GM18861 (cell line): ENCODE results near the gene CLCF1.

Experiments
- ATAC-seq: cut with Tn5 transposase; IDR thresholded peaks from one replicate; pipeline ENCODE4 v1.9.1; 2021; ENCODE audit not compliant: unreplicated experiment

CLCF1 gene

DNA sequence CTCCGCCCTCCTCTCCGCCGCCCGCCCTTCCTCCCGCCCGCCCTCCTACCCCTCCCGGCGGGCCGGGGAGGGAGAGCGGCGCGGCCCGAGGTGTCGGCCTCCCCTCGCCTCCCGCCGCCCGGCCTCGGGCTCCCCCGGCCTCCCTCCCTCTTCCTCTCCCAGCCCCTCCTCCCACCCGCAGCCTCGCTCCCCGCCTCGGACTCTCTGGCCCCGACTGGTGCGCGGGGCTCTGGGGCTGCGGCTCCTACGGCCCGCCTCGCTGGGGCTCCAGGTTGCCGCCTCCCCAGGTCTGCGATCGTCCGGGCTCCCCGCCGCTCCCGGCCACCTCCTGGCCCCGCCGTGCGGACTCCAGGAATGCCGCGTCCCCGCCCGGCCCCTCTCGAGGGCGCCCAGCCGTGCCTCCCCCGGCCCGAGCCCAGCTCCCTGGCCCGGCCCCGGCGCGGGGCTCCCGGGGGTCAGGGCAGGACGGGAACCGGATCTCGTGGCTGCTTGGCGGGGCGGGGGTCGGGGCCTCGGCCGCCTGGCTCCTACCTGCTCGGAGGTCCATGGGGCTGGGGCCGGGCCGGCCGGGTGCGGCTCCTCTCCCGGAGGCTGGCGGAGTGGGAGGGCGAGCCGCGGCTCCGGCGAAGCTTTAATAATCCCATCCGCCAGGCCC lies at the start of gene CLCF1:
CLCF1 (minus strand) TSS at position 606 of the 655 bp plus-strand sequence; CDS start at position 547, 59 bp downstream.
- no peak for ATAC-seq

DNA sequence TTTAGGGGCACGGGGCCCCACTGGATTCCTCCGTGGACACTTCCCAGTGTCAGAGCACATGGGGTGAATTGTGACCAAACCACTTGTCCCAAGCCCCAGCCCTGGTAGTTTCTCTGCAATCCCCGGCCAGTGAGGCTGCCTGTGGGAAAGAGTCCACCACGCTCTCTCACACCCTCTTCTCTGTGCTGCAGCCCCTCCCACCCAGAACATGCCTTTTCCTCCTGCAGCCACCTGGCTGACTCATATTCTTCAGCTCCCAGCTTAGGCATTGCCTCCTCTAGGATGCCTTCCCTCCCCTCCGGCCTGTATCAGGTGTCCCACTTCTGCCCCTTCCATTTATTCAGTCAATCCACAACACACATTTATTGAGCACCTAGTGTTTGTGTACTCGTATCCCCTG lies 49.5 kb upstream of the CLCF1 start:
- no peak for ATAC-seq

GRCh38 chr11:67421430-67422031 lies 48.1 kb upstream of the CLCF1 start:
- ATAC-seq = no peak

GRCh38 chr11:67420646-67421429 lies 47.4 kb upstream of the CLCF1 start:
- peak; percentile 58 for ATAC-seq

- no peak for ATAC-seq
Measured at GRCh38 chr11:67420147-67420645, 46.8 kb upstream of the CLCF1 start.

- ATAC-seq = no peak
Measured at GRCh38 chr11:67419325-67420049, 46.1 kb upstream of the CLCF1 start.

DNA sequence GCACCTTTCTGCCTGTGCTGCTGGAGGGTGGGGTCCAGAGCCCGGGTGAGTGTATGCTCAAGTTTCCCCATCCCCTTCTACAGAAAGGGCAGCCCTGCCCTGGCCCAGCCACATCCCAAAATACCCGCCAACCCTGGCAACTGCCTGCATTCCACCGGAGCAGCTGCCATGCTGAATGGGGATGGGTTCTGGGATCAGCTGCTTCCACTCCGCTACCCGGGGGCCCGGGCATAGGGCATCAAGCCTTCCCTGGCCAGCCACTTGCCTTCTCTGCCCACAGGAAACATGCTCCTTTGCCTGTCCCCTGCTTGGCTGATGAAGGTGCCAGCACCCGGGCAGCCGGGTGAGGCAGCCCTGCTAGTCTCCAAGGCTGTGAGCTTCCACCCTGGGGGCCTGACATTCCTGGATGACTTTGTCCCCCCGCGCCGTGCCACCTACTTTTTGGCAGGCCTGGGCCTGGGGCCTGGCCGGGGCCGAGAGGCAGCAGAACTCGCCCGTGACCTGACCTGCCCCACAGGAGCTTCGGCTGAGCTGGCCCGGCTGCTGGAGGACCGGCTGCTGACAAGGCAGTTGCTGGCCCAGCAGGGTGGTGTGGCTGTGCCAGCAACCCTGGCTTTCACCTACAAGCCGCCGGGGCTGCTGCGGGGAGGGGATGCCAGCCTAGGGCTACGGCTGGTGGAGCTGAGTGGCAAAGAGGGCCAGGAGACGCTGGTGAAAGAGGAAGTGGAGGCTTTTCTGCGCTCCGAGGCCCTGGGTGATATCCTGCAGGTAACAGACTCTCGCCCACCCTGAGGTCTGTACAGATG lies 45.3 kb upstream of the CLCF1 start:
- ATAC-seq = no peak

- ATAC-seq = no peak
Measured at GRCh38 chr11:67417425-67417824, 44.0 kb upstream of the CLCF1 start.

DNA sequence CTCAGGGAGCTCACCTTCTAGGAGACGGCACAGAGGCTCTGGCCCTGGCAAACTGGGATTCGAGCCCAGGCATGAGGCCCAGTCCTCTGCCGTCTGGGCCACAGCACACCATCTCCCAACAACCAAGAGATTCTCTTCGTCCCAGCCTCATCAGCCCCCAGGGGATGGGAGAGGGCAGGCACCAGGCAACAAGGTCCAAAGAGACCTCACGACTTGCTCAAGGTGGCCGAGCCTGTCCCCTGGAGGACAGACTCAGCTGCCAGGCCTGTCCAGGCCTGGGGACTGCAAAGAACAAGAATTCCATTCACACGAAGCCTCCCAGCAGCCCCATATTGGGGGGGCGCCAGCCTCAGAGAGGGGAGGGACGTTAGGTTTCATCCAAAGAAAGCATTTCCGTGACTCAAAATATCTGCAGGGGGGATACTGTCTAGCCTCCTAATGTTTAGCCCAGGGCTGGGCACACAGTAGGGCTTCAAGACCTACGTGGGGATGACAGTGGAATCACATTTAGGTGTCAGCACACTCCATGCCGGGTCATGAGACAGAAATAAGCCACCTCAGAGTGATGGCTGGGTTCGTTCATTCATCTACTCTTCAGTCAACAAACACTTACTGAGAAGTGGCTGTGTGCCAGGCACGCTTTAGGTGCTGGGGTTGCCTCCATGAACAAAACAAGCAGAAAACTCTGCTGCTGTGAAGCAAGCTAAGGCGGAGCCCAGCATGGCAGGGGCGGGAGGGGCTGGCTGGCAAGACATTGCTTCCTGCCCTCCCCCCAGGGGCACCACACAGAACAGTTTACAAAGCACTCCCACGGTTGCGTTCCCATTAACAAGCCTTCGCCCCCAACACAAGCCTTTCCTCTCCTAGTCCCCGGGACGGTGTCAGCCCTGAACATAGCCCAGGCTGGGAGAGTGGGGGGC lies 43.3 kb upstream of the CLCF1 start:
- ATAC-seq = no peak

GRCh38 chr11:67415501-67416304 lies 42.3 kb upstream of the CLCF1 start, which contains the start of gene CARNS1:
CARNS1 (plus strand) TSS chr11:67415678; CDS start chr11:67416200, 522 bp downstream.
- ATAC-seq = no peak

DNA sequence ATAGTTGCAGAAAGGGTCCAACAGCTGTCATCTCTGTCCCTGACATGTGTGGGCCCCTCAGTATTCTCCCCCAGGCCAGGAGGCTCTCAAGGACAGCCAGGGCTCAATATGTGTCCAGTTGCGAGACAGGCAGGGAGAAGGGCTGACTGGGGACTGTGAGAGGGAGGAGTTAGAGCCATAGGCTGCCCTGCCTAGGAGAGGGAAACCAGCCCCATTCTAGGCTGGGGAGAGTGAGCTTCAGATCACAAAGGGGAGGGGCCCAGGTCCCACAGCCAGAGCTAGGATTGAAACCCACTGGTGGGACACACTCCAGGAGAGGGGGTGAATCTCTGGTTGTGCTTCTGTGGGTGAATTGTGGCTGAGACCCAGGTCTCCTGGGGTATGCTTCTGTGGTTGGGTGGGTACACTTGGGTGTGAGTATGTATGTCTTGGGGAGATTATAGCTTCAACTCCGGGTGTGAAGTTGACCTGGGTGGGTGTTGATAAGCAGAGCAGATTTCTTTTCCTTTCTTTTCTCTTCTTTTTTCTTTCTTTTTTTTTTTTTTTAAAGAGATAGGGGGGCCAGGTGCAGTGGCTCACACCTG lies 40.0 kb upstream of the CLCF1 start:
- no peak for ATAC-seq

- ATAC-seq = no peak
Measured at GRCh38 chr11:67412495-67413179, 39.2 kb upstream of the CLCF1 start.

DNA sequence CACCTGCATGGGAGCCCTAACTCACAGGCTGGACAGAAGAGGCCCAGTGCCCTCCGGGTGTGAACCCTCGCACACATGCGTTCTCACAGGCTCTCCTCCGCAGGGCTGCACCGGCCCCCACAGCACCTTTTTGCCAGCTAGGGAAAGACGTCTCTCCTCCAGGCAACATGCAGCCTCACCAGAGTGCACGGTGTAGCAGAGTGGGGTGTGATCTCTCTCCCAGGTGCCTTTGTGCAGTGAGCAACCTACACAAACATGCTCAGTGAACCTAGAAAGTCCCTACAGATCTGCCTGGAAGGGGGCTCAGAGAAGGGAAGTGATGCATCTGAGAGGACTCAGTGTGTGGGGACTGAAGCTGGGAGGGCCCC lies 38.4 kb upstream of the CLCF1 start:
- ATAC-seq = no peak

DNA sequence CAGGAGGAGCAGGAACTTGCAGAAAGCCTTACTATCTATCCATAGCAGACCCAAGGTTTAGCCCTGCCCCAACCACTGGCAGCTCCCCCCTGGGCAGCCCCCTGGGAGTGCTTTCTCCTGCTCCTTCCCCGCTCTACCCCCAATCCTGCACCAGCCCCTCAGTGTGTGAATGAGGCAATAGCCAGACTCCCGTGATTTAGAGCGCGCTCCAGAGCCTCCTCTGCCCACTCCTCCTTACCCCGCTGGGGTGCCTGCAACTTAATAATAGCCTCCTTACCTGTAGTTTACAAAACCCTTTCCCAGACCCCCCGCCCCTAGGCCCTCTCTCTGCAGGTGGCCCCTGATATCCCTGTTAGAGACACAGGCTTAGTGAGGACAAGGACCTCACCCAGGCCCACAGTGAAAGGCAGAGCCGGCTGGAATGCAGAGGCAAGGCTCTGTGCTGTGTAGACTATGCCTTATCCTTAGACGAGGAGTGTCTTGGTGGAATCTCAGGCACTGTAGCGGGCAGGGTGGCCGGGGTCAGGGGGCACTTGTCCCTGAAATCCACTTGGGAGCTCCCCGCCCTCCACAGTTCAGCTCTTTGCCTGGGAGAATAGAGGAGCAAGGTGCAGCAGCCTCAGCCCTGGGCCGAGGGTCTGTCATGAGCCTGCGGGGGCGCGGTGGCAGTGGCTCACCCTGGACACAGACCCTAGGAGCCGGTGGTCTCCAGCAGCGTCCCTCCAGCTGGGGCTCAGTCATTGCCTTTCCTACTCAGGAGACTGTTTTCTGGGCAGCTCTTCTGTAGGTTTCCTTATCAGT lies 37.8 kb upstream of the CLCF1 start:
- no peak for ATAC-seq

GRCh38 chr11:67410369-67410831 lies 37.0 kb upstream of the CLCF1 start:
- ATAC-seq = no peak

DNA sequence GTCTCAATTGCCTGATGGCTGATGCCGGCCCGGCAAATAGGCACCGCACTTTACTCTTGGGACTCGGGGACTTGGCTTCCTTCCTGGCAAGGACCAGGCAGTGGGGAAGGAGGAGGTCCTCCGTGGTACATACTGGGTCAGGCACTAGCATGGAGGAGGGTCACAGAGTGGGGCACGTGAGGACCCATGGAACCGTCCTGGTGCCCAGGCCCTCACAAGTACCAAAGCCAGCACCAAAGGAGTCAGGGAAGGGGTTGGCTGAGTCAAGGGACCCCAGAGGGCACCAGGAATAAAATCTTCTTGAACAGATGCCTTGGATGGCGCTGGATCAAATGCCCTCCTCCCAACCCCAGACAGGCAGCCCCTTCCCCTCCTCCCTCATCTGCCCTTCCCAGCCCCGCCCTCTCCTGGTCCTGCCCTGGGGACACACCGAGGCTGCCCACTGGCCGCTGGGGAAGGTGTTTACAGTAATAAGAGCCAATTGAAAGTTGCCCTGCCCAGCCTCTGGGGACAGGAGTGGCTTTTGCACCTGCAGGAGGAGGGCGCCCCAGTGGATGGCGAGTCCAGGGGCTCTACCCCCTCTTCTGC lies 36.5 kb upstream of the CLCF1 start:
- no peak for ATAC-seq
